GM23338 (cell line): ENCODE measurements around the gene RTP5. TPM values are rescaled to one million over a fixed set of nuclear protein-coding genes. Genes with fewer than 3 reads are reported as not detected.

Source experiments
- ATAC-seq: fragments of 200-7000 bp; cut with Tn5 transposase; 3 replicates; pipeline ENCODE4 v1.9.1; 2020
- DNase-seq: peaks from one replicate; pipeline ENCODE4 v3.0.0-alpha.2; 2015; ENCODE audit warnings: low spot score
- H2AFZ ChIP-seq: fragments of 200-600 bp; sonication (generic); 2 replicates; pipeline ENCODE4 v1.8.0; 2016; ENCODE audit warnings: antibody characterized with exemption, mild to moderate bottlenecking, moderate library complexity
- H3F3A ChIP-seq: fragments of 200-600 bp; sonication (generic); replicated peaks from 2 replicates; pipeline ENCODE4 v1.8.0; 2017; ENCODE audit warnings: antibody characterized with exemption, mixed run types, low read depth
- H3K27ac ChIP-seq: fragments of 200-600 bp; sonication (generic); 2 replicates; pipeline ENCODE4 v1.6.1; 2016; ENCODE audit warnings: low read depth
- H3K27me3 ChIP-seq: fragments of 200-600 bp; sonication (generic); 2 replicates; pipeline ENCODE4 v1.8.0; 2016; ENCODE audit warnings: mild to moderate bottlenecking, mixed run types, moderate library complexity; ENCODE audit not compliant: insufficient read depth
- H3K36me3 ChIP-seq: fragments of 200-600 bp; sonication (generic); 2 replicates; pipeline ENCODE4 v1.8.0; 2016; ENCODE audit warnings: mild to moderate bottlenecking; ENCODE audit not compliant: insufficient read depth
- H3K4me1 ChIP-seq: fragments of 200-600 bp; sonication (generic); 2 replicates; pipeline ENCODE4 v1.8.0; 2016; ENCODE audit warnings: mild to moderate bottlenecking, moderate library complexity; ENCODE audit not compliant: insufficient read depth
- H3K4me2 ChIP-seq: fragments of 200-600 bp; sonication (generic); 2 replicates; pipeline ENCODE4 v1.7.1; 2017; ENCODE audit warnings: mixed run types
- H3K4me3 ChIP-seq: fragments of 200-600 bp; sonication (generic); 2 replicates; pipeline ENCODE4 v1.6.1; 2016; ENCODE audit warnings: mixed run types
- H3K79me2 ChIP-seq: fragments of 200-600 bp; sonication (generic); replicated peaks from 2 replicates; pipeline ENCODE4 v1.8.0; 2017; ENCODE audit warnings: mild to moderate bottlenecking; ENCODE audit not compliant: insufficient read depth
- H3K9me2 ChIP-seq: fragments of 200-600 bp; sonication (generic); 2 replicates; pipeline ENCODE4 v1.8.0; 2017; ENCODE audit not compliant: insufficient read depth
- H4K20me1 ChIP-seq: fragments of 200-600 bp; sonication (generic); replicated peaks from 2 replicates; pipeline ENCODE4 v1.8.0; 2017; ENCODE audit warnings: mild to moderate bottlenecking; ENCODE audit not compliant: insufficient read depth
- H3K27ac Mint-ChIP-seq: 2 replicates; pipeline ENCODE4 v1.8.0; 2020; ENCODE audit warnings: inconsistent platforms, mild to moderate bottlenecking, moderate library complexity, mixed read lengths
- H3K27me3 Mint-ChIP-seq: 3 replicates; pipeline ENCODE4 v1.8.0; 2022; ENCODE audit warnings: low read depth, mild to moderate bottlenecking, moderate library complexity, mixed read lengths, inconsistent platforms; ENCODE audit not compliant: insufficient read depth, poor library complexity
- H3K36me3 Mint-ChIP-seq: 3 replicates; pipeline ENCODE4 v1.8.0; 2021; ENCODE audit warnings: low read depth, mild to moderate bottlenecking, inconsistent platforms, moderate library complexity, mixed read lengths
- H3K4me1 Mint-ChIP-seq: 3 replicates; pipeline ENCODE4 v1.8.0; 2020; ENCODE audit warnings: mild to moderate bottlenecking, inconsistent platforms, mixed read lengths
- H3K4me3 Mint-ChIP-seq: 3 replicates; pipeline ENCODE4 v1.8.0; 2021; ENCODE audit warnings: moderate library complexity, mild to moderate bottlenecking, inconsistent platforms, mixed read lengths
- H3K9me3 Mint-ChIP-seq: 3 replicates; pipeline ENCODE4 v1.8.0; 2020; ENCODE audit warnings: moderate library complexity, mild to moderate bottlenecking, inconsistent platforms, mixed read lengths
- CREB1 ChIP-seq: fragments of 250-450 bp; sonication (Bioruptor Pico); IDR thresholded peaks from 2 replicates; pipeline ENCODE4 v1.5.0; 2020; ENCODE audit warnings: low read depth, mild to moderate bottlenecking, moderate library complexity
- CTCF ChIP-seq, 2 experiments: fragments of 200-600 bp in 1 of 2; sonication (generic) in 1 of 2; conservative IDR thresholded peaks; 2 replicates each; pipeline versions ENCODE4 v1.5.1 to v1.6.1; 2016 to 2017; ENCODE audit warnings: antibody characterized with exemption in 2 of 2, low read depth in 2 of 2, mild to moderate bottlenecking in 2 of 2, moderate library complexity in 1 of 2
- ETS1 ChIP-seq: IDR thresholded peaks from 2 replicates; pipeline ENCODE4 v1.6.1; 2016; ENCODE audit warnings: antibody characterized with exemption
- EZH2 ChIP-seq: fragments of 200-600 bp; sonication (generic); IDR thresholded peaks from one replicate; pipeline ENCODE4 v1.8.0; 2017; ENCODE audit warnings: antibody characterized with exemption, mild to moderate bottlenecking, low read depth; ENCODE audit not compliant: unreplicated experiment
- EZH2phosphoT487 ChIP-seq: fragments of 200-600 bp; sonication (generic); IDR thresholded peaks from one replicate; pipeline ENCODE4 v1.8.1; 2018; ENCODE audit warnings: antibody characterized with exemption; ENCODE audit not compliant: unreplicated experiment
- JUNB ChIP-seq: IDR thresholded peaks from one replicate; pipeline ENCODE4 v1.6.1; 2016; ENCODE audit warnings: antibody characterized with exemption; ENCODE audit not compliant: unreplicated experiment
- NANOG ChIP-seq: IDR thresholded peaks from 2 replicates; pipeline ENCODE4 v1.6.1; 2016; ENCODE audit warnings: antibody characterized with exemption, borderline replicate concordance
- POLR2AphosphoS5 ChIP-seq: IDR thresholded peaks from 2 replicates; pipeline ENCODE4 v1.6.1; 2016; ENCODE audit warnings: antibody characterized with exemption, low read depth
- REST ChIP-seq: IDR thresholded peaks from one replicate; pipeline ENCODE4 v1.6.1; 2018; ENCODE audit warnings: antibody characterized with exemption; ENCODE audit not compliant: unreplicated experiment
- STAT1 ChIP-seq: IDR thresholded peaks from one replicate; pipeline ENCODE4 v1.6.1; 2016; ENCODE audit warnings: antibody characterized with exemption; ENCODE audit not compliant: unreplicated experiment
- ZNF114 ChIP-seq: fragments of 250-450 bp; sonication (Bioruptor Pico); IDR thresholded peaks from 2 replicates; pipeline ENCODE4 v1.5.0; 2020; ENCODE audit warnings: mild to moderate bottlenecking, moderate library complexity
- ZNF331 ChIP-seq: fragments of 250-450 bp; sonication (Bioruptor Pico); IDR thresholded peaks from 2 replicates; pipeline ENCODE4 v1.5.0; 2020; ENCODE audit warnings: low read depth, mild to moderate bottlenecking, moderate library complexity
- ZNF462 ChIP-seq: fragments of 250-450 bp; sonication (Bioruptor Pico); IDR thresholded peaks from 2 replicates; pipeline ENCODE4 v1.5.0; 2020; ENCODE audit warnings: mild to moderate bottlenecking, moderate library complexity
- polyA plus RNA-seq: library from polyadenylated mRNA; unstranded; fragments of >200 nt; fragmentation: Nextera tagmentation; extraction: Ambion mirVana; gene quantifications from 2 replicates; pipeline ENCODE4 v1.2.1, GENCODE V29; 2016
- total RNA-seq: library from RNA; depleted of rRNA; stranded (reverse); fragments of >200 nt; shearing (Covaris generic); gene quantifications from 2 replicates; pipeline ENCODE4 v1.2.3, GENCODE V29; 2014

The RTP5 gene
- total and polyA plus RNA-seq, 2 experiments from 2014 or later = not detected

- H3K27me3 ChIP-seq = no peaks in the 10 kb centered on the region
- no peak for DNase-seq
- 0 out of 2 replicates have a peak, but pooled peaks cover 4% of the 10 kb centered on the region for H3F3A ChIP-seq
- no peak overlapping the region for H2AFZ ChIP-seq
- H3K27ac ChIP-seq = no peak overlapping the region
- H3K36me3 ChIP-seq = no peaks in the 10 kb centered on the region
- H4K20me1 ChIP-seq = no peaks in the 10 kb centered on the region
- H3K27ac Mint-ChIP-seq = no peak overlapping the region
- TF ChIP-seq REST (no peak), ZNF331 (CRISPR knock-in tag) (no peak), NANOG (no peak), POLR2AphosphoS5 (no peak), ETS1 (no peak), CTCF (conservative IDR thresholded peaks at IDR 0.05; ENCODE audit: low read depth in 2 of 2) (no peak), ZNF114 (no peak), STAT1 (no peak), JUNB (no peak), CREB1 (no peak), EZH2phosphoT487 (no peak), EZH2 (no peak), ZNF462 (CRISPR knock-in tag) (no peak)
- H3K4me1 ChIP-seq = peaks cover 7% of the 10 kb centered on the region; the same call in 1 of the 2 replicates
- H3K27me3 Mint-ChIP-seq = peaks cover 6% of the 10 kb centered on the region
- ATAC-seq = no peak
- H3K4me3 Mint-ChIP-seq = no peak overlapping the region
- H3K36me3 Mint-ChIP-seq = no peaks in the 10 kb centered on the region
- H3K4me2 ChIP-seq = no peak overlapping the region
- H3K9me2 ChIP-seq = no peaks in the 10 kb centered on the region
- H3K4me3 ChIP-seq = no peak overlapping the region
- H3K79me2 ChIP-seq = no peaks in the 10 kb centered on the region
- no peaks in the 10 kb centered on the region; the same call in 2 of the 3 replicates for H3K9me3 Mint-ChIP-seq
- H3K4me1 Mint-ChIP-seq = peaks cover 3% of the 10 kb centered on the region
These were observed 14.2 kb upstream of the RTP5 start for GRCh38 chr2:241855245-241855887.
